Neural cell (in vitro differentiated cells): ENCODE measurements around the gene SLC1A2. TPM values are rescaled to one million over a fixed set of nuclear protein-coding genes. Genes with fewer than 3 reads are reported as not detected.

Source experiments
- H2AFZ ChIP-seq: fragments of 200-600, 300-800 bp; sonication (generic), shearing (Covaris generic); 2 replicates; pipeline ENCODE4 v1.6.0; 2014; ENCODE audit warnings: low read depth, mild to moderate bottlenecking, antibody characterized with exemption, low read length, moderate library complexity
- H3F3A ChIP-seq: fragments of 200-600 bp; shearing (Covaris generic); 2 replicates; pipeline ENCODE4 v1.6.1; 2016; ENCODE audit warnings: mild to moderate bottlenecking, moderate library complexity, mixed read lengths, antibody characterized with exemption, low read length; ENCODE audit not compliant: insufficient read depth, poor library complexity, severe bottlenecking
- H3K27ac ChIP-seq: fragments of 200-600, 300-800 bp; sonication (generic), shearing (Covaris generic); 2 replicates; pipeline ENCODE4 v1.5.1; 2014; ENCODE audit warnings: mild to moderate bottlenecking, low read length, moderate library complexity
- H3K27me3 ChIP-seq: fragments of 300-800, 200-600 bp; sonication (generic), shearing (Covaris generic); 2 replicates; pipeline ENCODE4 v1.6.0; 2014; ENCODE audit warnings: mild to moderate bottlenecking, low read depth, low read length, moderate library complexity; ENCODE audit not compliant: insufficient read depth
- H3K36me3 ChIP-seq: fragments of 300-800, 200-600 bp; sonication (generic), shearing (Covaris generic); 2 replicates; pipeline ENCODE4 v1.5.1; 2014; ENCODE audit warnings: mild to moderate bottlenecking, antibody characterized with exemption, low read length, moderate library complexity; ENCODE audit not compliant: insufficient read depth
- H3K4me2 ChIP-seq: fragments of 300-800, 200-600 bp; sonication (generic), shearing (Covaris generic); 2 replicates; pipeline ENCODE4 v1.6.0; 2014; ENCODE audit warnings: mild to moderate bottlenecking, low read length
- H3K4me3 ChIP-seq: fragments of 300-800, 200-600 bp; sonication (generic), shearing (Covaris generic); 2 replicates; pipeline ENCODE4 v1.5.1; 2014; ENCODE audit warnings: mild to moderate bottlenecking, low read length, moderate library complexity
- H3K79me2 ChIP-seq: fragments of 200-600 bp; shearing (Covaris generic); replicated peaks from 2 replicates; pipeline ENCODE4 v1.6.0; 2014; ENCODE audit warnings: mild to moderate bottlenecking, low read length, moderate library complexity; ENCODE audit not compliant: insufficient read depth
- H3K9ac ChIP-seq: fragments of 300-800, 200-600 bp; sonication (generic), shearing (Covaris generic); 2 replicates; pipeline ENCODE4 v1.6.1; 2016; ENCODE audit warnings: mild to moderate bottlenecking, low read length, mixed read lengths
- H3K9me2 ChIP-seq: fragments of 200-600 bp; shearing (Covaris generic); 2 replicates; pipeline ENCODE4 v1.6.1; 2016; ENCODE audit warnings: mild to moderate bottlenecking, low read length, mixed read lengths; ENCODE audit not compliant: insufficient read depth
- H3K9me3 ChIP-seq: fragments of 200-600, 300-800 bp; sonication (generic), shearing (Covaris generic); 2 replicates; pipeline ENCODE4 v1.6.1; 2016; ENCODE audit warnings: mild to moderate bottlenecking, mixed run types, low read length, moderate library complexity, mixed read lengths
- H4K20me1 ChIP-seq: fragments of 200-600 bp; shearing (Covaris generic); 2 replicates; pipeline ENCODE4 v1.6.1; 2016; ENCODE audit warnings: mild to moderate bottlenecking, mixed run types; ENCODE audit not compliant: insufficient read depth
- CTCF ChIP-seq: fragments of 450-650 bp; IDR thresholded peaks from 2 replicates; pipeline ENCODE4 v1.5.1; 2014; ENCODE audit warnings: antibody characterized with exemption, mild to moderate bottlenecking, moderate library complexity; ENCODE audit not compliant: poor library complexity, severe bottlenecking
- EP300 ChIP-seq: fragments of 450-650 bp; conservative IDR thresholded peaks from 2 replicates; pipeline ENCODE4 v1.6.1; 2014; ENCODE audit warnings: antibody characterized with exemption, mild to moderate bottlenecking, moderate library complexity; ENCODE audit not compliant: poor library complexity, severe bottlenecking
- EZH2 ChIP-seq: fragments of 200-600, 300-800 bp; shearing (Covaris generic), sonication (generic); IDR thresholded peaks from 2 replicates; pipeline ENCODE4 v1.6.1; 2014; ENCODE audit warnings: antibody characterized with exemption, low read length, borderline replicate concordance, mild to moderate bottlenecking; ENCODE audit not compliant: insufficient read depth, poor library complexity, severe bottlenecking
- MXI1 ChIP-seq: fragments of 450-650 bp; conservative IDR thresholded peaks from 2 replicates; pipeline ENCODE4 v1.6.1; 2014; ENCODE audit warnings: antibody characterized with exemption, mild to moderate bottlenecking; ENCODE audit not compliant: poor library complexity, severe bottlenecking
- POLR2AphosphoS5 ChIP-seq: IDR thresholded peaks from 2 replicates; pipeline ENCODE4 v1.6.1; 2012
- RAD21 ChIP-seq: fragments of 450-650 bp; conservative IDR thresholded peaks from 2 replicates; pipeline ENCODE4 v1.6.1; 2014; ENCODE audit warnings: antibody characterized with exemption, mild to moderate bottlenecking, moderate library complexity
- REST ChIP-seq: IDR thresholded peaks from 2 replicates; pipeline ENCODE4 v1.6.1; 2012; ENCODE audit warnings: borderline replicate concordance
- SMC3 ChIP-seq: fragments of 450-650 bp; conservative IDR thresholded peaks from 2 replicates; pipeline ENCODE4 v1.6.1; 2014; ENCODE audit warnings: antibody characterized with exemption, mild to moderate bottlenecking, moderate library complexity; ENCODE audit not compliant: poor library complexity
- TAF1 ChIP-seq: IDR thresholded peaks from 2 replicates; pipeline ENCODE4 v1.6.1; 2012; ENCODE audit warnings: low read depth
- polyA plus RNA-seq: library from polyadenylated mRNA; depleted of rRNA; stranded (reverse); fragments of >200 nt; gene quantifications from 2 replicates; pipeline ENCODE4 v1.2.3, GENCODE V29; 2014

The SLC1A2 gene
- polyA plus RNA-seq, 1 donor from 2014 or later = 134 TPM

GRCh38 chr11:35206616-35207015 lies 212.7 kb downstream of the SLC1A2 start:
- Histone ChIP-seq H3K79me2 (no peaks in the 10 kb centered on the region), H3K4me3 (no peak overlapping the region), H3K4me2 (no peak overlapping the region), H2AFZ (no peak overlapping the region), H3K36me3 (no peaks in the 10 kb centered on the region), H3K27ac (no peak overlapping the region), H3K9ac (no peak overlapping the region), H4K20me1 (no peaks in the 10 kb centered on the region), H3F3A (no peaks in the 10 kb centered on the region), H3K9me2 (no peaks in the 10 kb centered on the region), H3K9me3 (no peaks in the 10 kb centered on the region), H3K27me3 (no peaks in the 10 kb centered on the region)
- no peak for TF ChIP-seq CTCF
- TF ChIP-seq MXI1 = no peak
- no peak for TF ChIP-seq TAF1
- no peak for TF ChIP-seq RAD21
- TF ChIP-seq REST = no peak
- TF ChIP-seq EP300 = no peak
- no peak for TF ChIP-seq POLR2AphosphoS5
- TF ChIP-seq EZH2 = no peak
- no peak for TF ChIP-seq SMC3

GRCh38 chr11:35204614-35205013 lies 214.7 kb downstream of the SLC1A2 start:
- Histone ChIP-seq H3K9ac (no peak overlapping the region), H3K27ac (no peak overlapping the region), H2AFZ (no peak overlapping the region), H3K9me3 (no peaks in the 10 kb centered on the region), H3K27me3 (no peaks in the 10 kb centered on the region), H3K9me2 (no peaks in the 10 kb centered on the region), H4K20me1 (no peaks in the 10 kb centered on the region), H3K4me3 (no peak overlapping the region), H3F3A (no peaks in the 10 kb centered on the region), H3K79me2 (no peaks in the 10 kb centered on the region), H3K36me3 (no peaks in the 10 kb centered on the region), H3K4me2 (no peak overlapping the region)
- TF ChIP-seq CTCF = no peak
- no peak for TF ChIP-seq POLR2AphosphoS5
- TF ChIP-seq EZH2 = no peak
- no peak for TF ChIP-seq SMC3
- no peak for TF ChIP-seq MXI1
- TF ChIP-seq RAD21 = no peak
- no peak for TF ChIP-seq TAF1
- TF ChIP-seq EP300 = no peak
- TF ChIP-seq REST = no peak
